ENCODE data around the gene WT1. TPM values are rescaled to one million over a fixed set of nuclear protein-coding genes. Genes with fewer than 3 reads are reported as not detected.

WT1 gene
- total and polyA plus RNA-seq, 2 of the 4 experiments (the other 2 are of a cell fraction): not detected

DNA sequence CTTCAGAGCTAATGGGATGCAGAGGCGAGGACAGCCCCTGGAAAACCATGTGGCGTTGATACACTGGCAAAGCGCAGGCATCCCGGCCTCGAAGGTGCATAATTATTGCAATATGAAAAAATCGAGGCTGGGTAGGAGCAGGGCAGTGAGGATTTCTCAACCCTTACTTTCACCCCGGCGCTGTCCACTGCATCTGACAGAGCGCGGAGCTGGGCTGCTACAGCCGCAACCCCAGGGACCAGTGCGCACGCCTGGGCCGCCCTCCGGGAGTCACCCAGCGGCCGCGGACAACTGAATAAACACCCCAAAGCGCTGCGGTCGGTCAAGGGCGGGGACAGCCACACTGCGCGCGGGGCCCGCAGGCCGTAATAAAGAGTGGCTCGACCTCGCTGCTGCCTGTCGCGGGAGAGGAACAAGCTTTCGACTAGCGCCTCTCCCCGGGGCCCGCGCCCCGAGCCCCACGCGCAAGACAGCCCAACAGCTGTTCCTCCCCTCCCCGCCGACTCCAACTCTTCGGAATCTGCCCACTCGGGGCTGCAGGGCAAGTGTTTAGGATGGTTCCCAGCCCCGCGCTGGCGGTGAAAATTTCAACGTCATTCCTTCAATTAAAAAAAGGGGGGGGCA, 3.6 kb upstream of the WT1 start:
- POLR2A ChIA-PET (ENCODE audit: unreplicated experiment): no interaction called here
- Histone ChIP-seq H3K4me2 (ENCODE audit: low read depth, low read length) (no peak overlapping the region; the same call in 1 of the 2 replicates), H2BK120ac (ENCODE audit: low read depth, low read length) (no peak overlapping the region), H3K9ac (ENCODE audit: low read depth, low read length) (no peak overlapping the region), H3K36me3 (ENCODE audit: control insufficient read depth, insufficient read depth, low read length) (no peaks in the 10 kb centered on the region), H3K4me1 (ENCODE audit: control insufficient read depth, insufficient read depth, low read length) (no peaks in the 10 kb centered on the region), H3K23ac (ENCODE audit: low read depth, low read length) (no peak overlapping the region), H3K18ac (ENCODE audit: low read depth, low read length) (no peak overlapping the region), H4K8ac (ENCODE audit: low read depth in 2 of 2, low read length in 2 of 2) (no peak overlapping the region), H4K5ac (ENCODE audit: low read depth, low read length) (no peak overlapping the region), H2AFZ (replicated peaks; ENCODE audit: low read length, poor library complexity) (peak overlapping the region; percentile 51), H2AK9ac (replicated peaks; ENCODE audit: low read depth, low read length, poor library complexity) (no peak overlapping the region), H2AK5ac (ENCODE audit: low read depth, low read length) (no peak overlapping the region), H3K9me1 (ENCODE audit: insufficient read depth, low read length) (no peaks in the 10 kb centered on the region), H3K4ac (ENCODE audit: low read depth, low read length) (no peak overlapping the region), H2BK5ac (ENCODE audit: low read depth, low read length, poor library complexity, severe bottlenecking) (no peak overlapping the region), H3K27ac (ENCODE audit: insufficient read depth, low read length) (no peak overlapping the region), H4K91ac (ENCODE audit: insufficient read depth, low read depth, low read length) (no peak overlapping the region), H3K79me1 (ENCODE audit: low read depth in 1 of 2, low read length in 2 of 2) (no peaks in the 10 kb centered on the region), H3K14ac (replicated peaks; ENCODE audit: low read depth, low read length) (no peak overlapping the region), H3K4me3 (ENCODE audit: insufficient read depth, low read depth, low read length) (no peak overlapping the region), H4K20me1 (ENCODE audit: insufficient read depth, low read length) (no peaks in the 10 kb centered on the region), H2BK15ac (ENCODE audit: low read depth, low read length) (no peak overlapping the region), H2BK20ac (ENCODE audit: low read depth, low read length) (no peak overlapping the region), H3K27me3 (ENCODE audit: control insufficient read depth, insufficient read depth, low read length) (peaks cover 67% of the 10 kb centered on the region), H3K56ac (ENCODE audit: extremely low read depth, insufficient read depth, low read length) (no peak overlapping the region), H3K9me3 (ENCODE audit: control insufficient read depth, insufficient read depth, low read length) (peaks cover 5% of the 10 kb centered on the region)
- ATAC-seq (ENCODE audit: low read depth) (peak; percentile 64), DNase-seq (no peak)
- in situ Hi-C loops (cut with MboI; ENCODE audit: low sequenced_read_pairs) (no loop called here), intact Hi-C loops (cut with micrococcal nuclease) (no loop called here), dilution Hi-C loops (cut with HindIII; ENCODE audit: low sequenced_read_pairs, unreplicated experiment) (no loop called here)
- CTCF ChIA-PET: no interaction called here
- no TSS peak for BruUV-seq (replicated peaks)
- WGBS, 2 experiments (ENCODE audit: extremely low coverage in 2 of 2, insufficient read length in 1 of 2): 1% methylated on average over 11 of the region's 47 CpGs; no CpG with 5 or more reads in 1 of the 2 experiments
- TF ChIP-seq CEBPB (IDR thresholded peaks at IDR 0.05; ENCODE audit: low read depth, low read length): no peak
- no peak for TF ChIP-seq RAD21 (IDR thresholded peaks at IDR 0.05; ENCODE audit: low read length)
- no peak for TF ChIP-seq CHD1 (IDR thresholded peaks at IDR 0.05; ENCODE audit: low read depth, low read length)
- TF ChIP-seq RCOR1 (IDR thresholded peaks at IDR 0.05; ENCODE audit: insufficient replicate concordance, low read length): no peak
